ENCODE data around the gene GPD1L. TPM values are rescaled to one million over a fixed set of nuclear protein-coding genes. Genes with fewer than 3 reads are reported as not detected.

Gene GPD1L
- total RNA-seq, 2 experiments from 2014 or later: 9.2 to 10.2 TPM

DNA sequence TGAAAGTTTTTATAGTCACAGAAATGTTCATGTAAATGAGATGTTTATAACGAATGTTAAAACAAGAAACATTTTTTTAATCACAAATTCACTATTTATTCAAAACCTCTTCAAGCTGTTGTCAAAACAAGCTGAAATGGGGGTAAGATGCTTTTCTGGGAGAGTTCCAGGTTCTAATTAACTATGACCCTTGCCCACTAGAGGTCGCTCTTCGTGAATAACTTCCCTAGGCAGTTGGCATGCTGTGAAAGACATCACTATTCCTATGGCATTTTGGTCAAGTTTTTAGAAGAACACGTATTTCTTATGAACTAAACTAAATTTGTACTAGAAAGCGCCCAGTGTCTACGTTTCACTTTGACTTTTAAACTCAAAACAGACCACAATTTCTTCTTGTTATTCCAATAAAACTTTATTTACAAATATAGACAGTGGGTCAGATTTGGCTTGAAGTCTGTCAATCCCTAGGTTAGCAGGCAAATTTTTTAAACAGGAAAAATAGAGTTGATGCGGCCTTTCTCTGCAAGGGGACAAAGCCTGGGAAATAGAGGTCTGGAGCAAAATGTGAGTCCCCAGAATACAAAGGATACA is 69.3 kb downstream of the GPD1L start:
- Mint-ChIP-seq H3K4me3 (no peak overlapping the region), H3K27me3 (peaks cover 8% of the 10 kb centered on the region), H3K36me3 (ENCODE audit: low read depth) (peaks cover 13% of the 10 kb centered on the region), H3K4me1 (ENCODE audit: low read depth) (peaks cover 7% of the 10 kb centered on the region), H3K9me3 (peaks cover 9% of the 10 kb centered on the region), H3K27ac (no peak overlapping the region)
- DNase-seq (peak; percentile 73), ATAC-seq (no peak)
- ChIA-PET CTCF (interaction anchor here (0.6 to 3.4 kb wide), 39 partner anchors 8 to 235 kb away, joined by 3 to 35 read pairs (median 5); partner anchors contain the start of gene CMTM7), POLR2A (no interaction called here)
- intact Hi-C loops (cut with micrococcal nuclease): loop anchor here (2.0 to 10.0 kb wide), 4 partner anchors 67 to 489 kb away; no protein-coding TSS in a partner anchor
- TF ChIP-seq CTCF (IDR thresholded peaks at IDR 0.05): peak; percentile 80

DNA sequence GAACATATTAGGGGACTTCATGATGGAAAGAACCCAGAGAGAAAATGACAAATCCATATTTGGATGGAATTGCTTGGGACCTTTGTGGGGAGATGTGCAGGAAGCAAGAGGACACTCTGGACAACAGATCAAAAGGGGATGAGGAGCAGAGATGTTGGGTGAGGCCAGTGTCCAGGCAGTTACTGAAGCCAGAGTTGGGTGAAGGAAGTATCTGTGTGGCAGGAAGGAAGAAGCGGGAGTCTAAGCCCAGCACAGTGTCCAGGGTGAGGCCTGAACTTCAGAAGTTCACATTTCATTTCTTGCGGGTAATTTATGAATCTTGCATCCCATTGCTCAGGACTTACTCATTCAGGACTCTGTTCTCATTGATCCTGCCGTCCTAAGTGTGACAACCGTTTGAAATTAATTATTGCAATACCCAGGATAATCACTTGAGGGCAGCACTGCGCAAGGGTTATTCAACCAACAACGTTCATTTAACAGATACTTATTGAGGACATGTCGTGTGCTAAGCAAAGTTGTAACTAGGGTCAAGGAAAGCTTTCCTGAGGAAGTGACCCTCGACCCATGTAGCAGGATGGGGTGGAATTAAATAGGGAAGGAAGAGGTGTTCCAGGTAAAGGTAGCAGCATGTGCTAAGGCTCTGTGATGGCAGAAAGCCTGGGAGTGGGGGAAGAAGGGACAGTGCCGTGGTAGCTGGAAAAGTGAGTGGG is 70.7 kb downstream of the GPD1L start:
- Mint-ChIP-seq H3K27ac (no peak overlapping the region), H3K4me3 (peak overlapping the region; percentile 5), H3K9me3 (peaks cover 2% of the 10 kb centered on the region), H3K27me3 (peaks cover 8% of the 10 kb centered on the region), H3K36me3 (ENCODE audit: low read depth) (peaks cover 5% of the 10 kb centered on the region), H3K4me1 (ENCODE audit: low read depth) (peaks cover 7% of the 10 kb centered on the region)
- ATAC-seq (peak; percentile 87), DNase-seq (peak; percentile 73)
- CTCF ChIA-PET: interaction anchor here (0.5 to 3.4 kb wide), 50 partner anchors 9 to 730 kb away, joined by 3 to 35 read pairs (median 4); no protein-coding TSS in a partner anchor
- POLR2A ChIA-PET: no interaction called here
- TF ChIP-seq CTCF (IDR thresholded peaks at IDR 0.05): peak; percentile 74
- intact Hi-C loops (cut with micrococcal nuclease): loop anchor here (2.0 to 10.0 kb wide), 4 partner anchors 65 to 488 kb away; no protein-coding TSS in a partner anchor

DNA sequence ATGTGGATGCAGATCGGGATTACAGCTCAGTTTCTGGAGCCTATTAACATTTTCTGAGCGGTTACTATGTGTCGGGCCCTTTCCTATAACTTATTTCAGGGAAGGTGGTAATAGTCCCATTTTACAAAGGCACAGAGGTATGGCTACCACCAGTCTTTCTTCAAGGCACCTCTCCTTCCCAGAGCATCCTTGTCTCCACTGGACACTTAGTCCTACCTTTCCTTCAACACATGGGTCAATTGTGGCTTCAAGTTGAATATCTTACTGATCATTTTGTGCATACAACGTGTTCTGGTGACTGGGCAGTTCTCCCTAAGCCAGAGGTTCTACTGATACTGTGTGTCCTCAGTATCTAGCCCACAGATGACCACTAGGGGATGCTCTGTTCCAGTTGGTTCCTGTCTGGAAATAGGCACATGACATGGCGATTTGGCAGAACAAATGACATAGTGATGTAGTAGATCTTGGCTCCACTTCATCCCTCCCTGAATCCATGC is 71.3 kb downstream of the GPD1L start:
- DNase-seq (peak; percentile 72), ATAC-seq (peak; percentile 74)
- no peak overlapping the region for H3K4me3 Mint-ChIP-seq
- ChIA-PET CTCF (interaction anchor here (0.5 to 3.4 kb wide), 34 partner anchors 9 to 731 kb away, joined by 3 to 35 read pairs (median 4); no protein-coding TSS in a partner anchor), POLR2A (no interaction called here)
- peaks cover 8% of the 10 kb centered on the region for H3K27me3 Mint-ChIP-seq
- peaks cover 7% of the 10 kb centered on the region for H3K4me1 Mint-ChIP-seq (ENCODE audit: low read depth)
- no peaks in the 10 kb centered on the region for H3K9me3 Mint-ChIP-seq
- intact Hi-C loops (cut with micrococcal nuclease): loop anchor here (2.0 to 10.0 kb wide), 4 partner anchors 65 to 487 kb away; no protein-coding TSS in a partner anchor
- peak; percentile 56 for TF ChIP-seq CTCF (IDR thresholded peaks at IDR 0.05)
- no peaks in the 10 kb centered on the region for H3K36me3 Mint-ChIP-seq (ENCODE audit: low read depth)
- H3K27ac Mint-ChIP-seq: no peak overlapping the region

GRCh38 chr3:32180141-32180784 is 73.8 kb downstream of the GPD1L start:
- no peak for ATAC-seq
- no peak for DNase-seq
- TF ChIP-seq CTCF (IDR thresholded peaks at IDR 0.05): no peak
- intact Hi-C loops (cut with micrococcal nuclease): no loop called here
- Mint-ChIP-seq H3K4me3 (no peak overlapping the region), H3K4me1 (ENCODE audit: low read depth) (peaks cover 7% of the 10 kb centered on the region), H3K9me3 (no peaks in the 10 kb centered on the region), H3K27ac (no peak overlapping the region), H3K27me3 (peaks cover 11% of the 10 kb centered on the region), H3K36me3 (ENCODE audit: low read depth) (no peaks in the 10 kb centered on the region)
- CTCF ChIA-PET: interaction anchor here (0.7 to 1.3 kb wide), 4 partner anchors 77 to 154 kb away, joined by 3 read pairs; no protein-coding TSS in a partner anchor
- POLR2A ChIA-PET: no interaction called here
